GM18499 (cell line): ENCODE data around the gene SLC13A5.
"Not testable (repeated sequence)": the region's sequence is repeated elsewhere in the genome, so short reads cannot be mapped to it uniquely, and the experiment has no call there.

Experiments used
- ATAC-seq: cut with Tn5 transposase; IDR thresholded peaks from one replicate; pipeline ENCODE4 v1.9.1; 2021; ENCODE audit warnings: moderate number of reproducible peaks; ENCODE audit not compliant: insufficient read depth, unreplicated experiment

SLC13A5 gene

DNA sequence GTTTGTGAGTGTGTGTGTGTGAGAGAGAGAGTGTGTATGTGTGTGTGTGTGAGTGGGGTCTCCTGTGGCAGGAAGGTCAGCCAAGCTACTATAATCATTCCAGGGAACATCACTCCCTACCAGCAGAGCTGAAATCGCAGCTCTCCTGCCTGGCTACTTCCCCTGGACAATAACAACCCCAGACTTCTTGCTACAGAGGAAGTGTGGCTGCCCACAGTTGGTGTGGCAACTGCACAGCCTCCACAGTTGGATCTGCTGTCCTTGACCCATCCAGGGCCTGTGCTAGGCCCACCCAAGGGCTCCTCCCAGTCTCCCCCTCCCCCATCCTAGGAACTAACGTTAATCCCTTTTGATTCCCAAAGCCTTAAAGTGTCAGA is 1.5 kb downstream of the SLC13A5 start:
- no peak for ATAC-seq

- ATAC-seq = no peak
These were observed 2.0 kb downstream of the SLC13A5 start for GRCh38 chr17:6711081-6711674.

DNA sequence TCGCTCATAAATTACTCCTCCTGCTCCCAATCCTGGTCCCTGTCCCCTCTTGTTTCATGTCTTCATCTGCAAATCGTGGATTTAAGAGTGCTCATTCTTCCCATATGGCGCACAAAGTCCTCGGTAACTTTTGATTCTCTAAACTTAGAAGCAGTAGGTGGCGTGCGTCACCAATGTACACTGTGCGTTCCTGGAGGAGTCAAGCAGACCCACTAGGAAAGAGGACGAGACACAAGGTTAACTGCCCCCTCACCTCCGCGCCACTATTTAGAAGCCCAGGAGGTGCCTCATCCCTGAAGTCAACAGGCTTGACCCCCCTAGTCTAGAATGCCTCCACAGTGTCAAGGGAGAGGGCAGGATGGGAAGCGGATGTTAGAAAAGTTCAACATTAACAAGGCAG is 2.9 kb downstream of the SLC13A5 start:
- ATAC-seq = no peak

GRCh38 chr17:6708357-6708961 is 4.7 kb downstream of the SLC13A5 start:
- ATAC-seq = no peak

DNA sequence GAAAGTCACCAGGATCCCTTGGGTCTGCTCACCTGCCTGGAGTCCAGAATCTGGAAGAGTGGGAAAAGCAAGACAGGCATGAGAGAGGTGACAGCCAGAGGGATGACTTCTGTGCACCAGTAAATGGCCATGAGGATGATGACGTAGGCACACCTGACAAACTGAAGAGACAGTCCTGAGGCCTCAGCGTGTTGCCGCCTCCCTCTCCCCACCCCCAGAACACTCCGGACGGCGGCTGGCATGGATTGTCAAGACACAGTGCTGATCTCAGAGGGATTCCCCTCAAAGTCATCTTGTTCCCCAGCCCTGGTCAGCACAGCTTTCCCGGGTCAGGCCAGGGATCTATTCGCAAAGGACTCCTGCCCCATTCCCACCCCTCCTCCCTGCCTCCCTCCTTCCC is 6.2 kb downstream of the SLC13A5 start:
- no peak for ATAC-seq

DNA sequence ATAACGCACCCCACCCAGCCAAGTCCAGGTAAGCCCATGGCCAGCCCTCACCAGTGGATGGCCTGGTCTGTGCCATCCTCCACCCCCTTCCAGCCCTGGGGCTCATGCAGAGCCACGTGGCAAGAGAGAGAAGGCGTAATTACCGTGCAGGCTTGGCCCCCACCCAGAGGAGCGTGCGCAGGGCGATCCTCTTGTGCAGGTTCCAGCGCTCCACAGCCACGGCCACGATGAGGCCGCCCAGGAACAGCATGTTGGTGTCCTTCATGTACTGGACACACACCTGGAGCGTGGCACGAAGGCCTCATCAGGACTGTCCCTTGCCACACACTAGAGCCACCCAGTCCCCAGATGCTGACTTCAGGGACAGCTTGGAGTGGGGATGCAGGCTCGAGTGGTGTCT is 6.7 kb downstream of the SLC13A5 start:
- no peak for ATAC-seq

DNA sequence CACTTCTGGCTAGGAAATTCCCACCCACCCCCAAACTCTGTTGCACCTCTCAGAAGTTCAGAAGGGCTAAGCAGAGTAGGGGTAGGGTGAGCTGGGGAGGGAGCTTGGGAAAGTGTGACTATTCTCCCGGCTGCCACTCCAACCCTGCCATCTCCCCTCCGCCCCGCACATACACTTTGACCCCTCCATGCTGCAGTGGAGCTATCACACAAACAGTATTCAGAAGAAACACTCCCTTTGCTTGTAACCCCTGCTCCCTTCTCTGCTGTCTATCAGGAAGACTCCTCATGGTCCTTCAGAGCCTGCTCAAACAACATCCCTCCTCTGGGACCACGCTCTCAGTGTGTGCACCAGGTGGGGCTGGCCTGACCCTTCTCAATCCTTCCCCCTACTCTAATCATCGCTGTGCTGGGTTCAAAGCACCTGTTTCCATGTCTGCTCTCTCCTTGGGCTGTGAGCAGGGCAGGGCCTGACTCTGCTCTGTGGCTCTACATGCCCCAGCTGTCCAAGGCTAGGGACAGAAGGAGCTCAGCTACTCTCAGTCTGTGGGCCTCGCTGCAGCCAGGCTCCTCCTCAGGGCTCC is 8.6 kb downstream of the SLC13A5 start:
- no peak for ATAC-seq

GRCh38 chr17:6703751-6704150 is 9.4 kb downstream of the SLC13A5 start:
- no peak for ATAC-seq

- no peak for ATAC-seq
These were observed 10.5 kb downstream of the SLC13A5 start for GRCh38 chr17:6702567-6703215.

DNA sequence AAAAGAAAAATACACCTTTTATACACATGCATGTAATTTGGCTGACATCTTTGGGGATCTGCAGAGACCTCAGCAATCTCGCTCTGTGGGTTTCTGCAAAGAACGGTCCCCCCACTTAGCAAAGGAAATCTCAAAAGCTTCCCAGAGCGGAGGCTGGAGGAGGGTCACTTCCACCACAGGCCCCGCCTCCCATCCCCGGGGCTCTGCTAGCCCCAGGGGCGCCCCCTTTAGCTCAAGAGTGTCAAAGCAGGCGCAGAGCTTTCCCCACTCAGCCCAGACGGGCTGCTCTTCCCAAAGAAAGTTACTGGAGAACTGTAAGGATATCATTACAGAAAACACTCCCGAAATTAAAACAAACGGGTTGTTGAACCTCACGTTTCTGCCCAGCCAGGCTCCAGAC is 11.4 kb downstream of the SLC13A5 start:
- ATAC-seq = no peak

- no peak for ATAC-seq
These were observed 12.2 kb downstream of the SLC13A5 start for GRCh38 chr17:6700948-6701307.

- no peak for ATAC-seq
These were observed 12.9 kb downstream of the SLC13A5 start for GRCh38 chr17:6699997-6700947.

GRCh38 chr17:6698004-6698403 is 15.2 kb downstream of the SLC13A5 start:
- ATAC-seq = no peak

GRCh38 chr17:6696906-6697305 is 16.3 kb downstream of the SLC13A5 start:
- no peak for ATAC-seq

- ATAC-seq = no peak
These were observed 17.6 kb downstream of the SLC13A5 start for GRCh38 chr17:6695565-6695964.

- ATAC-seq = no peak
These were observed 18.1 kb downstream of the SLC13A5 start for GRCh38 chr17:6695051-6695450.

- ATAC-seq = not testable (repeated sequence)
These were observed 21.2 kb downstream of the SLC13A5 start for GRCh38 chr17:6691958-6692357.

DNA sequence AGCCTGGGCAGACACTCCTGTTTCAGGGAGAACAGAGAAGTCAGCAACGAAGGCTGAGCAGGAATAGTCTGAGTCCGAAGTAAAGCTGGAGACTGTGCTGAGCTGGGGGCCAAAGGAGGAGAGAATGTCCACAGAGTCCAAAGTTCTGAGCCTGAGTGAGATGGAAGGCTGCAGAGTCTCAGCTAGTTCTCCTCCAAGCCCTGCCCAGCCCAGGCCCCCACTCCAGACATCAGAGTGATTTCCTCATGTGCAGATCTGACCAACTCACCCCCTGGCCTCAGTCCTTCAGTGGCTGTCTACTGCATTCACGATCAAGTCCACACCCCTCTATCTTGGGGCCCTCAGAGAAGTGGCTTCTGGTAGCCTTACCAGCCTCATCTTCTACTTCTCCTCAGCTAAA is 21.6 kb downstream of the SLC13A5 start:
- ATAC-seq = no peak

DNA sequence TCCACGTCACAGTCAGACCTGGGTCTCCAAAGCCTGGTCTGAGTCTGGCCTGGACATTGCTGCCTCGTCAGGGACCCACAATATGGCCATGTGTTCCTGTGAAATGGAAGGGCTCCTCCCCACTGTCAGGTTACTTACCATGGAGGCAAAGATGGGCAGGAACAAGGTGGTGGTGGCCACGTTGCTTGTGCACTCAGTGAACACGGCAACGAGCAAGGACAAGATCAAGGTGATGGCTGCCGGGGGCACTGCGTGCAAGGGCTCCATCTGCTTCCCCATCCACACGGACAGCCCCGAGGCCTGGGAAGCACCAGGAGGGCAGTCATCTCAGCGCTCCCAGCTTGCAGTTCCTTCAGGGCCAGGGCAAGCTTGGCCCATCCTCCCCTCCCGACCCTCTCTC is 22.5 kb downstream of the SLC13A5 start:
- ATAC-seq = no peak

DNA sequence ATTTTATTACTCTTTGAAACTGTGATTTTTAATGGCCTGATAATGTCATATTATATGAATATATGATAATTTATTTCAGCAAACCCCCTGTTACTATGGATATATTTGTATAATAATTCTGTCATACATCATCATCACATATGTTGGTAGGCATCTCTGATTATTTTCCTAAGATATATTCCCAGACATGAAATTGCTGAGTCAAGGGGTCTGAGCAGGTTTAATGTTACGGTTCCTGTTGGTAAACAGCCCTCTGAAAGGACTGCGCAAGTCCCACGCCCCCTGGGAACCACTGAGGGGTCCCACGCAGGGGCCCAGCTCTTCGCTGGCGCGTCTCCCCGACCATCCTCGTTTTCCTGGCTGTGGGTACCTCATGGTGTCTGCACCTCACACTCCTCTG is 24.2 kb downstream of the SLC13A5 start:
- ATAC-seq = no peak

GRCh38 chr17:6686026-6686425 is 27.1 kb downstream of the SLC13A5 start:
- no peak for ATAC-seq
